HCT116 (cell line): ENCODE results near the gene TPSD1. TPM values are rescaled to one million over a fixed set of nuclear protein-coding genes. Genes with fewer than 3 reads are reported as not detected.
A peak's percentile ranks its signal among the peaks of the same experiment; 100 is the strongest.
"Not testable (repeated sequence)": the region's sequence is repeated elsewhere in the genome, so short reads cannot be mapped to it uniquely, and the experiment has no call there.

ENCODE experiments used
- ATAC-seq: fragments of 200-7000 bp; cut with Tn5 transposase; 2 replicates; pipeline ENCODE4 v1.9.1; 2020; ENCODE audit warnings: mild to moderate bottlenecking, moderate library complexity
- BruUV-seq: library from RNA; stranded (reverse); fragments of 400-500 nt; replicated peaks from 2 replicates; lab custom pipeline; 2021; lab: Mats Ljungman, UMichigan
- CTCF ChIA-PET: fragments of 300-600 bp; sonication (Branson Sonifier 250); formaldehyde crosslinking; loops from one replicate; lab custom pipeline; 2021; ENCODE audit warnings: antibody characterized with exemption; lab: Charles Lee
- POLR2A ChIA-PET: fragments of 300-600, 350-600 bp; sonication (Branson Sonifier 250); formaldehyde crosslinking; loops from one replicate; lab custom pipeline; 2021; ENCODE audit warnings: antibody characterized with exemption; lab: Charles Lee
- RAD21 ChIA-PET, 2 experiments: fragments of 300-600 bp; sonication (Branson Sonifier 250); formaldehyde crosslinking; loops; one replicate each; lab custom pipeline; 2023; ENCODE audit warnings: low total read pairs in 2 of 2; ENCODE audit not compliant: uncharacterized antibody in 2 of 2, unreplicated experiment in 2 of 2, low non-redundant PET in 1 of 2; lab: Charles Lee
- DNase-seq: peaks from one replicate; pipeline ENCODE4 v3.0.0-alpha.2; 2010; ENCODE audit warnings: low read depth, low spot score
- H2AFZ ChIP-seq: fragments of 200-600 bp; shearing (Covaris generic), sonication (generic); 2 replicates; pipeline ENCODE4 v1.6.1; 2017; ENCODE audit warnings: low read depth, mixed run types, mixed read lengths, antibody characterized with exemption, low read length; ENCODE audit not compliant: poor library complexity, severe bottlenecking
- H3K27ac ChIP-seq: 2 replicates; pipeline ENCODE4 v1.5.1; 2012; ENCODE audit warnings: low read depth, low read length
- H3K27me3 ChIP-seq: fragments of 200-600 bp; sonication (generic); 2 replicates; pipeline ENCODE4 v1.6.1; 2016; ENCODE audit warnings: mixed run types, low read length, mixed read lengths; ENCODE audit not compliant: insufficient read depth
- H3K36me3 ChIP-seq, 2 experiments: fragments of 200-500 bp in 1 of 2; fragments of 200-600 bp in 1 of 2; sonication (Bioruptor generic) in 1 of 2; sonication (generic) in 1 of 2; 2 replicates each; pipeline versions ENCODE4 v1.5.1 to v1.6.1; 2014 to 2016; ENCODE audit warnings: low read length in 2 of 2, inconsistent platforms in 1 of 2, mixed read lengths in 1 of 2, mixed run types in 1 of 2; ENCODE audit not compliant: insufficient read depth in 2 of 2, control insufficient read depth in 1 of 2
- H3K4me1 ChIP-seq, 2 experiments: fragments of 200-600 bp in 1 of 2; sonication (generic) in 1 of 2; 2 replicates each; pipeline versions ENCODE4 v1.5.1 to v1.6.1; 2012 to 2017; ENCODE audit warnings: low read length in 2 of 2, inconsistent platforms in 1 of 2, mild to moderate bottlenecking in 1 of 2, mixed read lengths in 1 of 2, mixed run types in 1 of 2, moderate library complexity in 1 of 2; ENCODE audit not compliant: insufficient read depth in 2 of 2, control insufficient read depth in 1 of 2
- H3K4me2 ChIP-seq: fragments of 200-600 bp; sonication (generic); 2 replicates; pipeline ENCODE4 v1.6.1; 2017; ENCODE audit warnings: mixed run types, low read length, mixed read lengths
- H3K4me3 ChIP-seq, 2 experiments: fragments of 200-600 bp in 1 of 2; sonication (generic) in 1 of 2; replicated peaks in 1 of 2; 2 replicates each; pipeline ENCODE4 v1.5.1; 2011 to 2016; ENCODE audit warnings: low read length in 2 of 2, control low read depth in 1 of 2, low read depth in 1 of 2, mild to moderate bottlenecking in 1 of 2, mixed read lengths in 1 of 2, mixed run types in 1 of 2
- H3K79me2 ChIP-seq: fragments of 200-600 bp; sonication (generic); 2 replicates; pipeline ENCODE4 v1.6.1; 2017; ENCODE audit warnings: mild to moderate bottlenecking, mixed run types, low read length, moderate library complexity, mixed read lengths; ENCODE audit not compliant: insufficient read depth
- H3K9ac ChIP-seq: fragments of 200-600 bp; sonication (generic); 2 replicates; pipeline ENCODE4 v1.6.1; 2016; ENCODE audit warnings: low read length, mixed read lengths
- H3K9me2 ChIP-seq: fragments of 200-600 bp; sonication (generic), shearing (Covaris generic); 2 replicates; pipeline ENCODE4 v1.6.1; 2017; ENCODE audit warnings: mixed run types, mild to moderate bottlenecking, moderate library complexity; ENCODE audit not compliant: insufficient read depth
- H3K9me3 ChIP-seq, 2 experiments: fragments of 200-500 bp in 1 of 2; fragments of 200-600 bp in 1 of 2; sonication (Bioruptor generic) in 1 of 2; sonication (generic) in 1 of 2; 2 replicates each; pipeline ENCODE4 v1.6.1; 2014 to 2017; ENCODE audit warnings: low read length in 2 of 2, mixed read lengths in 2 of 2, inconsistent platforms in 1 of 2, low read depth in 1 of 2, mild to moderate bottlenecking in 1 of 2, mixed run types in 1 of 2, moderate library complexity in 1 of 2; ENCODE audit not compliant: control insufficient read depth in 1 of 2, insufficient read depth in 1 of 2
- H4K20me1 ChIP-seq: fragments of 200-600 bp; sonication (generic), shearing (Covaris generic); 2 replicates; pipeline ENCODE4 v1.6.1; 2017; ENCODE audit warnings: mixed run types, mild to moderate bottlenecking, moderate library complexity; ENCODE audit not compliant: insufficient read depth
- CEBPB ChIP-seq: IDR thresholded peaks from 2 replicates; pipeline ENCODE4 v1.6.1; 2012; ENCODE audit warnings: low read depth
- EZH2 ChIP-seq: fragments of 200-600 bp; sonication (generic); IDR thresholded peaks from 2 replicates; pipeline ENCODE4 v1.6.1; 2017; ENCODE audit warnings: antibody characterized with exemption, mixed run types
- FOSL1 ChIP-seq: IDR thresholded peaks from 2 replicates; pipeline ENCODE4 v1.6.1; 2012; ENCODE audit warnings: low read depth
- RAD21 ChIP-seq: IDR thresholded peaks from 2 replicates; pipeline ENCODE4 v1.6.1; 2012; ENCODE audit warnings: low read depth, mild to moderate bottlenecking
- YY1 ChIP-seq: IDR thresholded peaks from 2 replicates; pipeline ENCODE4 v1.6.1; 2011; ENCODE audit warnings: low read length, low read depth, moderate library complexity, mild to moderate bottlenecking; ENCODE audit not compliant: insufficient replicate concordance; ENCODE audit errors: extremely low read depth
- intact Hi-C: fragments of 100-400 bp; cut with micrococcal nuclease; formaldehyde crosslinking; loops from 2 replicates; pipeline ENCODE4 v1.10.0; 2022
- total RNA-seq: library from RNA; stranded (reverse); gene quantifications from one replicate; pipeline ENCODE4 v1.2.1, GENCODE V29; 2021; ENCODE audit not compliant: unreplicated experiment
- TF ChIP-seq, protein P1 (sequence below): IDR thresholded peaks from 2 replicates; pipeline ENCODE4 v1.6.1; 2012; ENCODE audit warnings: low read depth

TPSD1 gene
- total RNA-seq, 1 experiment from 2014 or later, result not detected

DNA sequence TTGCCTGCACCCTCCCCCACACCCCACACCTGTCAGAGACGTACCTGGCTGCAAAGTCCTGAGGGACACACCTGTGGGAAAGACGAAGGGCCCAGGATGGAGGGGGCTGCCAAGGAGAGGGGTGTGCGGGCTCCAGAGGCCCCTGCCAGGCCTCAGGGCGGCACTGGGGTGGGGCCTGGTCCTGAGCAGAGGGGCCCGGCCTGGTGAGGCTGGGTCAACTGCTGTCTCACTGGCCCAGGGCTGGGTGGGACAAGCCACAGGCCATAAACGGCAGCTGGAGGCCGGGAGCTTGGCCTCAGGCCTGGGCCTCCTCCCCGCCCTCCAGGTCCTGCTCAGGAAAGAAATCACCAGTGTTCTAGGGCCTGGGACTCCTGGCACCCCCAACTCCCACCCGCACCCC is 31.3 kb upstream of the TPSD1 start:
- Histone ChIP-seq H3K4me1 (no peaks in the 10 kb centered on the region), H3K4me2 (no peak overlapping the region), H3K9ac (no peak overlapping the region), H2AFZ (no peak overlapping the region), H3K79me2 (no peaks in the 10 kb centered on the region), H3K4me3 (no peak overlapping the region), H3K27ac (no peak overlapping the region), H3K9me2 (no peaks in the 10 kb centered on the region), H3K9me3 (no peaks in the 10 kb centered on the region), H3K36me3 (no peaks in the 10 kb centered on the region), H4K20me1 (no peaks in the 10 kb centered on the region), H3K27me3 (no peaks in the 10 kb centered on the region)
- DNase-seq (no peak), ATAC-seq (no peak)
- BruUV-seq, result no TSS peak
- TF ChIP-seq YY1 (no peak), EZH2 (no peak)
- intact Hi-C loops, result no loop called here
- ChIA-PET CTCF (no interaction called here), RAD21 (no interaction called here), POLR2A (no interaction called here)

DNA sequence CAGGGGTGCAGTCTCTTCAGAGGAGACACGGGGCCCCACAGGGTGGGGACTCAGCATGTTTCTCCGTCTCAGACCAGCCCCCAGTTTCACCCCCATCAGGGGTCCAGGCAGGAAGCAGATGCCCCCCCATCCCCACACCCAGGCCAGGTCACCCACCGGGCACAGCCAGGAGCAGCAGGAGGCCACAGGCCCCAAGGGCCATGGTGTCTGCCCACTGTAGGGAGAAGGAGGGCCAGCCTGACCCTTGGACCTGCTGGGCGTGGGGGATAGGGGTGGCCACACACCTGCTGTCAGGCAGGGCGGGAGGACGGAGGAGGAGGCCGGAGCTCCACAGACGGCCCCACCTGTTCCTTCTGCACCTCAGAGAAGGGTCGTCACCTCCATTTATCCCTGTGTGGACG is 30.8 kb upstream of the TPSD1 start, which contains the start of gene TPSG1:
TPSG1 (minus strand) TSS at position 218 of the 401 bp plus-strand sequence; CDS start at position 202, 16 bp downstream.
- Histone ChIP-seq H3K4me2 (no peak within 1 kb of the TSS), H3K9me2 (no peaks in the 10 kb centered on the region), H3K79me2 (no peaks in the 10 kb centered on the region), H3K9ac (no peak within 1 kb of the TSS), H3K36me3 (no peaks in the 10 kb centered on the region), H3K4me3 (no peak within 1 kb of the TSS), H4K20me1 (no peaks in the 10 kb centered on the region), H3K9me3 (no peaks in the 10 kb centered on the region), H3K27ac (no peak within 1 kb of the TSS), H2AFZ (no peak within 1 kb of the TSS), H3K27me3 (no peaks in the 10 kb centered on the region), H3K4me1 (no peaks in the 10 kb centered on the region)
- DNase-seq (no peak), ATAC-seq (no peak)
- ChIA-PET RAD21 (no interaction called here), CTCF (no interaction called here), POLR2A (no interaction called here)
- intact Hi-C loops, result no loop called here
- TF ChIP-seq FOSL1 (no peak), EZH2 (no peak), CEBPB (no peak), RAD21 (no peak)
- TF ChIP-seq, protein P1, sequence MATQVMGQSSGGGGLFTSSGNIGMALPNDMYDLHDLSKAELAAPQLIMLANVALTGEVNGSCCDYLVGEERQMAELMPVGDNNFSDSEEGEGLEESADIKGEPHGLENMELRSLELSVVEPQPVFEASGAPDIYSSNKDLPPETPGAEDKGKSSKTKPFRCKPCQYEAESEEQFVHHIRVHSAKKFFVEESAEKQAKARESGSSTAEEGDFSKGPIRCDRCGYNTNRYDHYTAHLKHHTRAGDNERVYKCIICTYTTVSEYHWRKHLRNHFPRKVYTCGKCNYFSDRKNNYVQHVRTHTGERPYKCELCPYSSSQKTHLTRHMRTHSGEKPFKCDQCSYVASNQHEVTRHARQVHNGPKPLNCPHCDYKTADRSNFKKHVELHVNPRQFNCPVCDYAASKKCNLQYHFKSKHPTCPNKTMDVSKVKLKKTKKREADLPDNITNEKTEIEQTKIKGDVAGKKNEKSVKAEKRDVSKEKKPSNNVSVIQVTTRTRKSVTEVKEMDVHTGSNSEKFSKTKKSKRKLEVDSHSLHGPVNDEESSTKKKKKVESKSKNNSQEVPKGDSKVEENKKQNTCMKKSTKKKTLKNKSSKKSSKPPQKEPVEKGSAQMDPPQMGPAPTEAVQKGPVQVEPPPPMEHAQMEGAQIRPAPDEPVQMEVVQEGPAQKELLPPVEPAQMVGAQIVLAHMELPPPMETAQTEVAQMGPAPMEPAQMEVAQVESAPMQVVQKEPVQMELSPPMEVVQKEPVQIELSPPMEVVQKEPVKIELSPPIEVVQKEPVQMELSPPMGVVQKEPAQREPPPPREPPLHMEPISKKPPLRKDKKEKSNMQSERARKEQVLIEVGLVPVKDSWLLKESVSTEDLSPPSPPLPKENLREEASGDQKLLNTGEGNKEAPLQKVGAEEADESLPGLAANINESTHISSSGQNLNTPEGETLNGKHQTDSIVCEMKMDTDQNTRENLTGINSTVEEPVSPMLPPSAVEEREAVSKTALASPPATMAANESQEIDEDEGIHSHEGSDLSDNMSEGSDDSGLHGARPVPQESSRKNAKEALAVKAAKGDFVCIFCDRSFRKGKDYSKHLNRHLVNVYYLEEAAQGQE, result no peak
- no TSS peak for BruUV-seq

DNA sequence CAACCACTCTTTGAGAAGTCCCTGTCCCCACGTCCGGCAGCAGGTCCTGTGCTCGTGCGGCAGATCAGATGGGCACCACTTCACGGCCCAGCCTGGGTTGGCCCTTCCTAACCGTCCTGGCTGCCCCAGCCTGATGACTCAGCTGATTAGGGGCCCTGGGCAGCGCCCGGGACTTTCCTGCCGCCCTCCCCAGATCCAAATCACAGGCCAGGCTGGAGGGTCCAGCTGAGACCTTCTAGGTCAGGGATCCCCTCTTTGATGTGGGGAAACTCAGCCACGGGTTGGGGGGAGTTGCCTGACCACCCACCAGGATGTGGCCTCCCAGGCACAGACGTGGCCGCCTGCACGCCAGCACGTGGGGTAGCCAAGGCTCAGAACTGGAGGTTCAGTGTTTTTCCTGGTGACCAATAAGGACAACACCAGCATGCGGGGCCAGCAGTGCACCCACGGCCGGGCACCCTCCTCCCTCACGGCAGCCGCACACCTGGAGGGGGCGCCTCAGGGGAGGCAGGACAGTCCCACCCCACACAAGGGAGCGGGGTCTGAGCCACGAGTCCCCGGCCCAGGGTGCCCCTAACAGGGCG is 30.0 kb upstream of the TPSD1 start:
- H4K20me1 ChIP-seq, H3K36me3 ChIP-seq, RAD21 ChIA-PET, intact Hi-C loops, H3K27me3 ChIP-seq, H3K4me1 ChIP-seq, CTCF ChIA-PET, H3K79me2 ChIP-seq, H3K27ac ChIP-seq, DNase-seq, H3K4me2 ChIP-seq, H3K9ac ChIP-seq, H2AFZ ChIP-seq, H3K4me3 ChIP-seq, BruUV-seq, POLR2A ChIA-PET, H3K9me3 ChIP-seq, H3K9me2 ChIP-seq: not testable (repeated sequence)
- ATAC-seq, result peak; percentile 15; the same call in 1 of the 2 replicates
